GM21825 (cell line): ENCODE data around the gene ALS2.

ENCODE experiments used
- ATAC-seq: cut with Tn5 transposase; IDR thresholded peaks from one replicate; pipeline ENCODE4 v1.9.1; 2021; ENCODE audit warnings: mild to moderate bottlenecking, moderate library complexity; ENCODE audit not compliant: unreplicated experiment

The ALS2 gene

DNA sequence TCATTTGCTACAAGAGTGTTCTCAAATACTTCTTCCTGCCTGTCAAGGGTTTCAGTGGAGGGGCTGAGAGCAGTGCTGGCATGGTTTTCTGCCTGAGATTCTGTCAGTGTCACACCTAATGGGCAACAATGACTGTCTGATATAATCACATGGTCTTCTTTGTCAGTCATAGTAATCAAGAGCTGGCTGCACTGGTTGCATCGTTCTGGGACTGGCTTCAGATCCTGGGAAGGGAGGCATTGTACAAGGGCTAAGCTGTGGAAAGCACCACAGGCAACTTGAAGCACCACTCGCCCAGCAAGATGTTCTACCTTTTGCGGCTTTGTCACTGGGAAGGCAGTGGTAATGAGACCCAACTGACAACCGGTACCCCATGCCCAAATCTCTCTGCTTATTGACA, 19.6 kb downstream of the ALS2 start:
- no peak for ATAC-seq

DNA sequence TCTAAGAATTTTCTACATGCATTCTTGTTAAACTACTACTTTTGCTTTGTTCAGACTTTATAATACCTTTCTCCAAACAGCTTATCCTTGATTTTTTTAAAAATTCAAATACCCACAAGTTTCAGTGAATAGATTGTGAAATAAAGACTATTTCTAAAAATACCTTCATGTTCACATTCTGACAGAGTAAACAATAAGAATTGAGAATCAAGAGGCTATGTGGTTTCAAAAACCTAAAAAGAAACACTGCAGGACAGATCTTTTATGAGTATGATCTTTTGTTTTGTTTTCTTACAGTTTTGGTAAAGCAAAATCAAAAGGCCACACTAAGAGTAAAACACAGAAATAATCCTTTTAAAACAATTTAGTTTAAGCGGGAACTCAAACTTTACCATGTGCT, 21.2 kb downstream of the ALS2 start:
- no peak for ATAC-seq

DNA sequence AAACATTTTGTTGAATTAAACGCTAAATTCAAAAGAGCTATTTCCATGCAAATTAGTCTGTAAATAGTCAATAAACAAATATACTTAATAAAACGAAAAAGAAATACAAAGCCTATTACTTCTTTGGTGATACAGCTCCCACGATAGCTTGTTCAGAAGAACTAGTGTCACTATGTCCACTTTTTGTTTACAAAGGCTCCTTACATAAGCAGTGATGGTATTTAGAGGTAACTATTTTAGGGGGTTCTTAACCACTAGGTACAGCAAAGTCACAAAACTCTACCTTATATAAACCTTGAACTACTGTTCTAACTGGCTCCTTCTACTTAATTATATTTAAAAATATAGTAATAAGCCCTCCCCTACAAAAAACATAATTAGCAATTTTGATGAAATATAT, 21.9 kb downstream of the ALS2 start:
- ATAC-seq = no peak

DNA sequence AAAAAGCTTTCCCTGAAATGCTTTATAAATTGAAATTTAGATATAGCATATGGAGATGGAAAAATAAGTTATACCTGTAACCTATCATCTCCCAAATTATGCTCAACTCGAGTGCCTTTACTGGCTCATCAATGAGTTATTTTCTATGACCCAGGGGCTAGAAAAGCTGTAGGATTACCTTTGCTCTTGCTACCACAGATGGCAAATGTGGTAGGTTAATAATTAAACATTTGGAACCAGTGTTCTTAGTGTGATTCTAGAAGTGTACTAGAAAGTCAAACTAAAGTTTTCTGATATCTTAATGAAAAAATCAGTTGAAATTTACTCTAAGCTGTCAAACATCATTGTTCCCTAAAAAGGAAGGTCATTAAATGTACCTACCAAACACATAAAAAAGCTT, 22.5 kb downstream of the ALS2 start:
- ATAC-seq = no peak

DNA sequence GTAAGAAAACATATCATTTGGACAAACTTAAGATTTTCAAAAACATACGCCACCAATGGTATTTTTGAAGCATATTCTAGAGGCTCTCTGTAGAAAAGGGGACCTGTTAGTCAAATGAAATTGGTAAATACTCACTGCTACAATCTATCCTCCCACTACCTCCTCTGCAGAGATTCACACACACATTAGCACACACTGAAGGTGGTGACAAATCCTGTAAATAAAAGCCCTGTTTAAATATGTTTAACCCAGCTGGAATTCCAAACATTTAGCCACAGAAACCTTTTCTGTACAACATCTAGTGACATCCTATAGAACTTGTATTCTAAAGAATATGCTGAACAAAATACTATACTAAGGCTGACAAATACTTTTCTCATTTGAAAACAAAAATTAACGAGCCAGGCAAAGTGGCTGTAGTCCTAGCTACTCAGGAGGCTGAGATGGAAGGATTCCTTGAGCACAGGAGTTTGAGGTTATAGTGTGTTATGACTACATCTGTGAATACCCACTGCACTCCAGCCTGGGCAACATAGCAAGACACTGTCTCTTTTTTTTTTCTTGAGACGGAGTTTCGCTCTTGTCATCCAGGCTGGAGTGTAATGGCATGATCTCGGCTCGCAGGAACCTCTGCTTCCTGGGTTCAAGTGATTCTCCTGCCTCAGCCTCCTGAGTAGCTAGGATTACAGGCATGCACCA, 25.9 kb downstream of the ALS2 start:
- ATAC-seq = no peak

DNA sequence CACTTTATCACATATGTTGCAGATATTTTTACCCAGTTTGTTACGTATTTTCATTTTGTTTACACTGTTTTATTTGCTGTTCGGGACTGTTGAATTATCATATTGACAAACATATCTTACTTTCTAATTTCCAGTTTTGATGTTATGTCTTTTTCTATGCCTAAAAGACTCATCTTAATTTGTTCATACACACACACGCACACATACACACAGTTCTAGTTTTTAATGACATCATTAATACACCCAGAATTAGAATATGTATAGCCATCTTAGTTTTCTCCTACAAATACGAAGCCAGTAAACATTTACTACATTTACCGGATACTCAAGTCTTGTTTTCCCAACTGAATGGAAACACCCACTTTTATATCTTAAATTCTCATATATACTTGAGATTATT, 29.2 kb downstream of the ALS2 start:
- ATAC-seq = no peak

DNA sequence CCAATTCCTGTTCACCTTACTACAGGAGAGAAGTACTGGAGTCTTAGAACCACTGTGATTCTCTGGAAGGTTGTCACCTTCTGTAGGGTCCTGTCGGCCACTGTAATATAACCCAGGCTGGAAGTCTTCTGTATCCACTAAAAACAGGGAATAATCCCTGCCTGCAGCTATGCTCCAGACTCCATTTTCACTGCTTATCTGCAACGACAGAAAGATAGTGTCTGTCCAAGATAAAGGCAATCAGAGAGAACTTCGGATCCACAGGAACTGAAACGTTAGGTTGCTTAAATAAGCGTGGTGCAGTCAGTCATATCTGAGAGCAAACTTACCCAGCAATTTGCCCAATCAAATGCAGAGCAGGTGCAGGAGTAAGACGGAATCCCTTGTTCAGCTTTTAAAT, 34.2 kb downstream of the ALS2 start:
- no peak for ATAC-seq

DNA sequence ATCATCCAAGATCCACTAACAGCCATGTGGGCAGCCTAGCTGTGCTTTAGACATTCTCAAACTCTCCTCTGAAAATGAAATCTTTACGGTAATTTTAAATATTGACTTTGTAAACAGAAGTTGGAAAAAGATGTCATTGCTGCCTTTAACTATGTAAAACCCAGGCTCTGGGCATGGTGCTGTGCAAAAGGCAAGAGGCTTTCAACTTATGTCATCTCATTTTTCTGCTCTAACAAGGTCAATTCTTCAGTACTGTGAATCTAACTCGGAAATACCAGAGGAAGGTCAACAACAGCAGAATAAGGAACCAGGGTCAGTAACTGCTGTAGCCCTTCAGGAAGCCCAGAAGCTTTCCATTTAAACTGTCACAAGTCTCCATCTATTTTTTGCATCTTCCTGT, 45.2 kb downstream of the ALS2 start:
- no peak for ATAC-seq

DNA sequence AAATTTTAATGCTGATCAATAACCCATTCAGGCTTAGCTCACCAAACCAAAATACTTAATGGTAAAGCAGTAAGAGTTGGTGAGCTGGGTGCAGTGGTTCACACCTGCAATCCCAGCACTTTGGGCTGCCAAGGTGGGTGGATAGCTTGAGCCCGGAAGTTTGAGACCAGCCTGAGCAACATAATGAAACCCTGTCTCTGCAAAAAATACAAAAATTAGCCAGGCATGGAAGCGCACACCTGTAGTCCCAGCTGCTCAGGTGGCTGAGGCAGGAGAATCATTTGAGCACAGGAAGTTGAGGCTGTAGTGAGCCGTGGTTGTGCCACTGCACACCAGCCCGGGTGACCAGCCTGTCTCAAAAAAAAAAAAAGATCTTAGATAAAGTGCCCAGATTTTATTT, 46.6 kb downstream of the ALS2 start:
- ATAC-seq = no peak

DNA sequence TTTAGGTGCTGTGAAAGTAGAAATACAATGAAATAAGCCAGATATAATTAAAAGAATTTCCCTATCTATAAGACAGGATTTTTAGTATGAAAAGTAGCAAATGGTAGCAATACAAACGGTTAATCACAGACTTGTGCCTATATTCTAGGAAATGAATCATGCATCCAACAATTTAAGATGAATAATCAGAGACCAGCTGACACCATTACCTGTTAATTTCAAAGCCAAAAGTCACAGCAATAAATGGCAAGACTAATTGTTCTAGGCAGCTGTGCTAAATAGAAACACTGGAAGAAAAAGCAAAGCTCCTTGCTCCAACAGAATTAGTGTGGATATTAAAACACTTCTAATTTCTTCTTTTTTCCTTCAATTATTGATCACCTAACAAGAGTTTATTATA, 47.2 kb downstream of the ALS2 start:
- ATAC-seq = no peak

DNA sequence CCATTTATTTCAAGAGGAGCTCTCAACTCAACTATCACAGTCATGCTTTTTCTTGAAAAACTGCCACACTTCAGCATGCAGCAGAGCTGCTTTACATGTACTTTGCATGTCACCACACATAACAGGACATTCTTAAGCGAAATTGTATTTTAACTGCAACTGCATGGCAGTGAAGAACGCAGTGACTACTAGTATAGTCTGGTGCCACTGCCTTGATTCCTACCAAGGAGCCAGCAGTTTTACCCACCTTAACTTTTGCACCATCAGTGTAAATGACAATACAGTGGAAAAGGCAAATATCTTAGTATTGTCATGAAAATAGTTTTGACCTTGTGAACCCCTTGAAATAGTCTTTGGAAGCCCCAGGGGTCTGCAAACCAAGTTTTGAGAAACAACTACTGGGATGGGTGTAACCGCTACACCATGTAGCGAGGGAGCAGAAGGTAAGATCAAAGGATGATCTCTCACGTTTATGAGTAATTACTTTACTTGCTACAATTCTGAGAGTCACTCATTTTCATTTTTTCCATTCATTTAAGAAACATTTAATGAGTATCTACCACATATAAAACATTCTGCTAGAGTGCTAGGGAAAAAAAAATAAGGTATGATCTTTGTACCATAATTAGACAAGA, 50.0 kb downstream of the ALS2 start:
- no peak for ATAC-seq

DNA sequence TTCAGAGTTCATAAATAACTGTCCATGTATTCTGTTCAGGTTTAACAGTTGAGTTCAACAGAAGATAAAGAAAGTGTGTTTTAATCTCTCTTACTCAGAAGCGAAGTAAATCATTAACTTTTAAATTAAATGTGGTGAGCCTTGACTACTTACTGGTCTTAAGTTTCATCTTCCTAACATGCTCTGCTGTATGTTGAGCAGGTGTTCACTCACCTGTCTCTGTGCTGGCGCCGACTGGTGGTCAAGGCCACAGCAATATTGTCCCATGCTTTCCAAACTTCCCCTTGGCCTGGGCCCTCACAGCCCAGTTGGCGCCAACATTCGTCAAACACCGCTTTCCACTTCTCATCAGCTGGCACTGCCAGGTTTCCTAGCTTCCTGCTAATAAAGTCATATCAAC, 65.3 kb downstream of the ALS2 start:
- ATAC-seq = no peak

DNA sequence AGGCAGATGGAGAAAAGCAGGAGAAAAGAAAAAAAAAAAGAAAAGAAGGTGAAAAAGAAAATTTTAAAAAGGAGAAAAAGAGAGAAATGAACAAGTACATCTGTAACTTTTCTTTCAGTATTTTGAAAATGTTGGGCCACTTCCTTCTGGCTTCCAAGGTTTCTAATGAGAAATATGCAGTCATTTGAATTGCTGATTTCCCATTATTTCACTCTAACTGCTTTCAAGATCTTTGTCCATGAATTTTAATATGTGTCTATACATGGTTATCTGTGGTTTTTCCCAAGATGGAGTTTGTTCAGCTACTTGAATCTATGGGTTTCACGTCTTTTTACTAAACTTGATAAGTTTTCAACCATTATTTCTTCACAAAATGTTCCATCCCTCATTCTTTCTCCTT, 68.0 kb downstream of the ALS2 start:
- no peak for ATAC-seq

DNA sequence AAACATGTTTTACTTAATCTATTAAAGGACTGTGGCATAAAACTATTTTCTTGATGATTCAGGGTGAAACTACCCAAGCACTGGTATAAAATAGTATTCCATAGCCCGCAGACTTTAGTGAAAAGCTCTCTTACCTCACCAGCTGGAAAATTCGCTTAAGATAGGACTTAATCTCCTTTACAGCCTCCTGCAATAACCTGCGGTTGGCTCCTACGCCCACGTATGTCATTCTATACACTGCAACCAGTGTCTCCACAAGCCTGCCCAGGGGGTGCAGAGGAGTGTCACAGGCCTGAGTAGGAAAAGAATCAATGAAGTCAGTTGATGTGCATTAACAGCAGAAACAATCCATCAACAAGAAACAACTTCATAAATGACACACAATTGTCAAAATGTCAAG, 71.0 kb downstream of the ALS2 start:
- no peak for ATAC-seq

DNA sequence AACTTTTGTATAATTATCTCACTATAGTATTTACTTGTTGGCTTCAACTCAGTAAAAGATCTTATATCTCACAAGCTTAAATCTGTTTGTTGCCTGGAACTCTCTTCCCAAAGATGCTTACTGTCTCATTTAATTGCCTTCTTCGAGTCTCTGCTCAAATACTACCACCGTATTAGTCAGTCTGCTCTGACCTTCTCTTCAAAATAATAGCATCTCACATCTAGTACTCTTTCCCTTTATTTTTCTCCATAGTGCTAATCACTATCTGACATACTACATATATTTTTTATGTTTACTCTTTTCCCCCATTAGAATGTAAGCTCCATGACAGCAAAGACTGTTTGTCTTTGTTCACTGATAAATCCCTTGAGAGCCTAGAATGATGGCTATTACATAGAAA, 71.7 kb downstream of the ALS2 start:
- no peak for ATAC-seq

DNA sequence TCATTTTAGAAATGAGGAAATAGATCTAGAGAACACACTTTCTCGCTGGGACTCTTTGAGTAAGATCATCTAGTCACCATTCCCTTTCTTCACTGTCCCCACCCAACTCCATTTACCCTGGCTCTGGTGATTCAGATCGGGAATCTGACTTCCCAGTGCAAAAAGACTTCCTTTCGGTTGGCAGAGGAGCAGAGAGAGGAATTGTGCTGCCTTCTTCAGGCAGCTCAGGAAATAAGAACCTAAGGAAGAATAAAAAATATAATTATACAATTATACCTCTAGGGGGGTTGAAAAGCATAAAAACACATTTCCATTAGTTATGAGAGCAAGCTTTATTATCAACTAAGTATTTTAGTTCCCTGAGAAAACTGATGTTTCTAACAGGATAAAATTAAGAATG, 73.0 kb downstream of the ALS2 start:
- ATAC-seq = no peak

DNA sequence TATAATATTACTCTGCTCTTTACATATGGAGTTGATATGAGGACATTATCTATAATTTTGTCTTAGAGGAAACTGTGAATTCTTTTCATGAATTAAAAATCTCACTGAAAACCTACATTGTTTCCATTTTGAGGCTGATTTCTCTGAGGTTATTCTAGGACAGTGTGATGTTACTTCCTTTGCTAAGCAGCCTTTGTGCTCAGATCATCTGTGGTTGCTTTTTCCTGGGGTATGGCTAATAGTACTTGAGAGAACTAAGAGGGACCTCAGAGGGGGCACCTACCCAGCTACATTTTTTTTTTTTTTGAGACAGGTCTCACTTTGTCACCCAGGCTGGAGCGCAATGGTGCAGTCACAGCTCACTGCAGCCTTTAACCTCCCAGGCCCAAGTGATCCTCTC, 73.6 kb downstream of the ALS2 start:
- no peak for ATAC-seq

DNA sequence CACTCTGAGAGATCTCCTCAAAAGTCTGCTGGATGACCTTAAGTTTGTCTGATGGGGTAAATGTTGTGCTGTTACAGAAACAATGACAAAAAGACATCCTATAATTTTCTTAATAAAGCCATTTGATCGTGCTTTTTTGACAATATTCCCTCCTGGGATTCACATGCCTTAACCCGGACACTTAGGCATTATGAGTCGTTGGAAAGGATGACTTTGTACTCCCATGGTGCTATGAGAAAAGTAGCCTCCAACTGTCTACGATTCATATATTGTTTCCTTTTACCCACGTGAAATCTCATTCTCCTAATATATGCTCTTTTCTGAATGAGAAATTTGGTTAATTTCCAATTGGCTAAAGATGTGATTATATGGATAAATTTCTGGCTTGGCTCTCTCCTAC, 76.2 kb downstream of the ALS2 start:
- ATAC-seq = no peak

DNA sequence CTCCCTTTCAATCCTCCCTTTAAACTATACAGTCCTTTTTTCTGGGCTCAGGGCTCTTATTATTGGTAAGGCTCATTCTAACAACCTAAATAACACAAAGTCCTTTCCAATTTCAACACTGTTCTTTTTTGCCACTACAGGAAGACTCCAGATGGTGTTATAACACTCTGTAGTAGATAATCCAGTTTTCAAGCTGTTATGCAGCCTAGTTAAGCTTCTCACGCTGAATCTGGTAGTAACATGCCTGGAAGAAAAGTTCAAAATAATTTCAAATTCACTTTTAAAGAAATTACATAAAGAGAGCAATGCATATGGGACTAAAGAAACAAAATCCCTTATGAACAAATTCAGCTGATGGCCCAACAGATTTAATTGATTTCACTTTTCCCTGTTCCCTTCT, 79.1 kb downstream of the ALS2 start:
- no peak for ATAC-seq

DNA sequence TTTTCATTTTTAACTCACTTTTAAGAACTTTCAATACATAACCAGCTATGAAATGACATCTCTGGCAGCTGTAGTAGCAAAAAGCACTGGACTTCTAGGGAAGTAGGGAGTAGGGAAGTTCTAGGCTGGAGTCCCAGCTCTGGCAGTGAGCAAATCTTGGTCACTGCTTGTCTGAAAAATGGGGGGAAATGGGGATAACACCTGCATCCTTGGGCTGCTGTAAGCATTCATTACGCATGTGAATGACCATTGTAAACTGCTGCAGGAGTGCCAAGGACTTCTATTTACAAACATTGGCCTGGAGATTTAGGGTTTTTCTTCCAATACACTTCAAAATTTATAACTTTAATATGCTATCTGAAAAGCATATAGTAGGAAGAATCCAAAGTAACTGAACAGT, 81.3 kb downstream of the ALS2 start:
- no peak for ATAC-seq

DNA sequence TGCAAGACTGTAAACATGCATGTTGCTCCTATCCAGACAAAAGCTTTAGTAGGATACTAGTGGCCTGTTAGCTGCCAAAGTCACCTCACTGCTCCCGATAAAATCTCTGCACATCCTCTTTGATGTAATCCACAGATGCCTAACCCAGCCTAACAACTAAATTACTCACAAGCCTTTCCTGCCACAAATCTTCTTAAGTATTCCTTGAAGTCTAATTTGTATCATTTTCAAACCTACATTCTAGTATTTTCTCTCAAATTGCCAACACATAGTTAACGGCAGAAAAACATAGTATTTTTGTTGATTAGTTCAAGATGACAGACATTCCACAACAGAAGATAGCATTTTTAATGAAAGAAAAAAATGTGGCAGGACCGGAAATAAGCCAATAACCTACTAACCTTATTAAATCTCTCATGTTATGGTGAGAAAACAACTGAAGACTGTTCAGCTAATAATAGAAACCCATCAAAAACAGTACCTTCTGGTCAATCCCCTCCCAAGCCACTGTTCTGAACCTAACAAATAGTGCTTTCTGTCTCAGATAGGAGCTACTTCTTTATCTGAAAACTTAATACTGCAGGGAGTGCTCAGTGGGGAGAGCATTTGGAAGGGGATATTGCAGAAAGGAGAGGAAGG, 82.0 kb downstream of the ALS2 start, which contains the start of gene MPP4:
MPP4 (minus strand) TSS at position 57 of the 639 bp plus-strand sequence. CDS start 4,690 bp downstream, outside the sequence.
- no peak for ATAC-seq

DNA sequence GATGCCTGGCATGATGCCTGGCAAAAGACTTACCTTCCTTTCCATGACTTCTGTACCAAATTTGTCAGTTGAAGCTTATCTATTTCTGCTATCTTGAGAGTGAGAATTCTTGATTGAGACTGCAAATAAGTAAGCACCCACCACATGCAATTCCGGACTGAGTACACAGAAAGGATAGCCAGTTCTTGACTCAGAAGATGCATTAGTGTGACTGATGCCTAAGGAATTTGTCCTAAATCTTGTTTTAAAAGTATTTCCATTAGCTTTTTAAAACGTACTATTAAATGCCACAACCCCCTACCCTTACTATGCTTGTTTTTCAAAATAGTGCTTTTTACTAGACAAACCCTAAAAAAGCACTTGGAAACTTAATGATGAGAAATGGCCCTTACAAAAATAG, 82.8 kb downstream of the ALS2 start:
- no peak for ATAC-seq
